GM18505 (cell line): ENCODE measurements around the gene PECR.

Experiments
- ATAC-seq: cut with Tn5 transposase; IDR thresholded peaks from one replicate; pipeline ENCODE4 v1.9.1; 2021; ENCODE audit not compliant: unreplicated experiment
- POLR2A ChIP-seq: IDR thresholded peaks from 4 replicates; pipeline ENCODE4 v1.6.1; 2011; ENCODE audit warnings: borderline replicate concordance; ENCODE audit not compliant: insufficient read depth, insufficient read length; ENCODE audit errors: extremely low read depth

PECR gene

GRCh38 chr2:216039918-216040317 is 41.7 kb downstream of the PECR start:
- no peak for ATAC-seq

DNA sequence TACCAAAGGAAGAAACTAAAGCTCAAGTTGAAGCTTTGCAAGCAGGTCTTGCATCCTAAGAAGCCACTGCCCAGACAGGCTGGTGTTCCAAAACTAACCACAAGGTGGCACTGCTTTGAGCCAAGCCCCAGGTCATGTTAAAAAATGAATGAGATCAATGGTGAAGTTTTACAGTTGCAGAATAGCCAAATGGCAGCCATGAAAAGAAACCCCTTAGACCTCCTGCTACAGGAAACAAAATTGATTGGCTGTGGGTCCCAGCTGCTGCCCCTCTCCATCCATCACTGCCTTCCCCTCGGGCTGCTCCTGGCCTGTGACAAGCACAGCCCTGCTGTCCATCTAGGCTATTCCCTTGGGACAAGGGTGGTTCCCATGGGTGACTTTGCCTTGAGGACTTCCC is 47.5 kb downstream of the PECR start:
- ATAC-seq = no peak
- TF ChIP-seq POLR2A = no peak

More at GRCh38 chr2:216039918-216040317, 41.7 kb downstream of the PECR start:
- no peak for TF ChIP-seq POLR2A

DNA sequence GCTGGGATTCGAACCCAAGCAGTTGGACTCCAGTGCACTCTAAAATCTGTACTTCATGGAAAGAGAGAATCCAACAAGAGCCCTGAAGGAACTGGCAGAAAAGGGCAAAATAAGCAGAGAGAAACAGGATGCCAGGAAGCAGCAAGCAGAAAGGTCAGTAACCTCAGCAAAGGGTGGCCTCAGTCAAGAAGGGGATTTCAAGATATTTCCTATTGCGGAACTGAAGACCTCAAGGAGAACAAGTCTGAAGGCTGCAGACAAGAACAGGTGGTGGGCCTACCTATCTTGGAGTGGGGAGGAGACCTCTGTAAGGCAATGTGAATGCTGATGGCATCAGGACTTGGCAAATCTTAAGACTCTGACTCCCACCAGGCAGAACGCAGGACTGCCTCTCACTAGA is 48.2 kb downstream of the PECR start:
- no peak for TF ChIP-seq POLR2A
- ATAC-seq = no peak

GRCh38 chr2:216031960-216032689 is 49.5 kb downstream of the PECR start:
- peak; percentile 73 for ATAC-seq
- peak; percentile 46 for TF ChIP-seq POLR2A

GRCh38 chr2:216030216-216030615 is 51.4 kb downstream of the PECR start:
- no peak for TF ChIP-seq POLR2A
- ATAC-seq = no peak

- no peak for ATAC-seq
- no peak for TF ChIP-seq POLR2A
Observed at GRCh38 chr2:216029416-216030129, 52.0 kb downstream of the PECR start.

DNA sequence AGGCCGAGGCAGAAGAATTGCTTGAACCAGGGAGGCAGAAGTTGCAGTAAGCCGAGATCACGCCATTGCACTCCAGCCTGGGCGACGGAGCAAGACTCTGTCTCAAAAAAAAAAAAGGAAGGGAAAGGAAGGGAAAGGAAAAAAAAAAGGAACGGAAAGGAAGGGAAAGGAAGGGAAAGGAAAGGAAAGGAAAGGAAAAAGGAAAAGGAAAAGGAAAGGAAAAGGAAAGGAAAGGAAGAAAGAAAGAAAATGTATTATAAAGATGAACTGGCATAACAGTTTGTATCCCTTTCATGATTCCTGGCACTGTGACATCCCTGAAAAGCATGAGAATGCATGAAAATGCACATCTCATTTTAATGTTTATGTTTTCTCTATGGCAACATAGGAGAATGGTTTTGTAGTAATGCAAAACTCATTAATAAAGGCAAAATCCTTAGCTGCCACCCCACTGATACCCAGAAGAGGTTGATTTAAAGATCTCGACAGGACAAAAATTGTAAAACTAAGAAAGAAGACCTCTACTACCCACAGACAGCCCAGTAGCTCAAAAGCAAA is 56.8 kb downstream of the PECR start:
- TF ChIP-seq POLR2A = no peak
- no peak for ATAC-seq

DNA sequence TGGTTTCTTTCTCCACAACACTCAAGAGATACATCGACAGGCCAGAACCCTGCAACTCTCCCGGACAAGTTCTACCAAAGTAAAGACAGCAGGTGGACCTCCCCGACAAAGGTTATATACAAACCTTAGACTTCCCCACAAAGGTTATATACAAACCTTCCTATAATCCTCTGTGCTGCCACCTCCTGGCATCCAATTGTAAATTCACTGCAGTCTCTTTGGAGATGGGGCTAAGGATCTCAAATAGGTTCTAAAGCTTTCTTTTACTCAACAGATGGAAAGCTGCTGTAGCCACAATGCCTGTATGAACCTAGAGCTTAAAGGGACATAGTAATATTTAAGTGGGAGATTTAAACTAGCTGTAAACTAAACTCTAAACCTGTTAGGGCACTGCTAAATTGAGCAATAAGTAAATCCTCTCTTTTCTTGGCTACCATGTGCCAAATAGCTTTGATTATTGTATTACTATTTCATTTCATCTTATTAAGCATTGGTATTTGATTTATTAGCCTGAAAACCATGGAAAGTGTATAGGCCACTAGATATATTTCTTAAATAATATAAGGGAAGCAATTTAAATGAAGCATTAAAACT is 58.5 kb downstream of the PECR start:
- ATAC-seq = peak; percentile 83
- TF ChIP-seq POLR2A = no peak

GRCh38 chr2:216021768-216022565 is 59.6 kb downstream of the PECR start:
- no peak for ATAC-seq

GRCh38 chr2:216018709-216019108 is 62.9 kb downstream of the PECR start:
- ATAC-seq = no peak
- no peak for TF ChIP-seq POLR2A

More at GRCh38 chr2:216021768-216022565, 59.6 kb downstream of the PECR start:
- TF ChIP-seq POLR2A = no peak

GRCh38 chr2:216017365-216017764 is 64.2 kb downstream of the PECR start:
- no peak for TF ChIP-seq POLR2A
- ATAC-seq = peak; percentile 35

- ATAC-seq = no peak
- no peak for TF ChIP-seq POLR2A
Observed at GRCh38 chr2:216016581-216016980, 65.0 kb downstream of the PECR start.
